ENCODE data around the gene RNF182.

The RNF182 gene

GRCh38 chr6:13913226-13914001 lies 11.3 kb upstream of the RNF182 start:
- ChIA-PET CTCF (interaction anchor here (0.8 to 5.9 kb wide), 5 partner anchors 10 to 153 kb away, joined by 3 to 69 read pairs (median 3); partner anchors contain the start of gene RNF182), POLR2A (interaction anchor here (1.0 kb wide), 1 partner anchor 11 kb away, joined by 3 read pairs; the partner anchor contains the start of gene RNF182)
- DNase-seq (ENCODE audit: extremely low spot score): no peak
- TF ChIP-seq ELF4 (IDR thresholded peaks at IDR 0.05) (no peak), FOXA1 (IDR thresholded peaks at IDR 0.05) (no peak), SP1 (IDR thresholded peaks at IDR 0.05) (no peak), BHLHE40 (IDR thresholded peaks at IDR 0.05; ENCODE audit: borderline replicate concordance) (no peak), L3MBTL2 (conservative IDR thresholded peaks at IDR 0.05) (no peak), FOXM1 (IDR thresholded peaks at IDR 0.05; ENCODE audit: borderline replicate concordance) (no peak), LEF1 (IDR thresholded peaks at IDR 0.05; ENCODE audit: borderline replicate concordance) (no peak), PKNOX1 (IDR thresholded peaks at IDR 0.05) (peak; percentile 47; the same call in 1 of the 2 replicates), CTBP1 (IDR thresholded peaks at IDR 0.05; ENCODE audit: borderline replicate concordance) (no peak), ARNT (IDR thresholded peaks at IDR 0.05) (no peak), ZNF384 (IDR thresholded peaks at IDR 0.05) (peak; percentile 69)

GRCh38 chr6:13914351-13914750 lies 10.4 kb upstream of the RNF182 start:
- POLR2A ChIA-PET: interaction anchor here (1.4 kb wide), 1 partner anchor 10 kb away, joined by 8 read pairs; the partner anchor contains the start of gene RNF182
- TF ChIP-seq ZNF384 (IDR thresholded peaks at IDR 0.05) (no peak), FOXM1 (IDR thresholded peaks at IDR 0.05; ENCODE audit: borderline replicate concordance) (no peak), LEF1 (IDR thresholded peaks at IDR 0.05; ENCODE audit: borderline replicate concordance) (no peak), HDGF (IDR thresholded peaks at IDR 0.05; ENCODE audit: borderline replicate concordance) (no peak)
- CTCF ChIA-PET: no interaction called here
- DNase-seq (ENCODE audit: extremely low spot score): no peak

GRCh38 chr6:13915561-13916229 lies 9.1 kb upstream of the RNF182 start:
- DNase-seq (ENCODE audit: extremely low spot score): no peak
- CTCF ChIA-PET: no interaction called here
- no peak for TF ChIP-seq L3MBTL2 (conservative IDR thresholded peaks at IDR 0.05)
- no peak for TF ChIP-seq TARDBP (IDR thresholded peaks at IDR 0.05)
- no peak for TF ChIP-seq PKNOX1 (IDR thresholded peaks at IDR 0.05)
- TF ChIP-seq SP1 (IDR thresholded peaks at IDR 0.05): no peak
- no peak for TF ChIP-seq BHLHE40 (IDR thresholded peaks at IDR 0.05; ENCODE audit: borderline replicate concordance)
- TF ChIP-seq NFRKB (IDR thresholded peaks at IDR 0.05): no peak
- no peak for TF ChIP-seq ZNF384 (IDR thresholded peaks at IDR 0.05)
- TF ChIP-seq ELF4 (IDR thresholded peaks at IDR 0.05): no peak
- TF ChIP-seq SUZ12 (IDR thresholded peaks at IDR 0.05): no peak
- no peak for TF ChIP-seq FOXA1 (IDR thresholded peaks at IDR 0.05)
- no peak for TF ChIP-seq CTBP1 (IDR thresholded peaks at IDR 0.05; ENCODE audit: borderline replicate concordance)
- TF ChIP-seq HDGF (IDR thresholded peaks at IDR 0.05; ENCODE audit: borderline replicate concordance): no peak
- POLR2A ChIA-PET: interaction anchor here (1.4 kb wide), 1 partner anchor 9 kb away, joined by 8 read pairs; the partner anchor contains the start of gene RNF182

- POLR2A ChIA-PET: no interaction called here
- DNase-seq (ENCODE audit: extremely low spot score): no peak
- TF ChIP-seq NFRKB (IDR thresholded peaks at IDR 0.05): no peak
- no peak for TF ChIP-seq SUZ12 (IDR thresholded peaks at IDR 0.05)
- TF ChIP-seq FOXA1 (IDR thresholded peaks at IDR 0.05): no peak
- no peak for TF ChIP-seq BHLHE40 (IDR thresholded peaks at IDR 0.05; ENCODE audit: borderline replicate concordance)
- no peak for TF ChIP-seq FOXM1 (IDR thresholded peaks at IDR 0.05; ENCODE audit: borderline replicate concordance)
- TF ChIP-seq PKNOX1 (IDR thresholded peaks at IDR 0.05): no peak
- no peak for TF ChIP-seq CTBP1 (IDR thresholded peaks at IDR 0.05; ENCODE audit: borderline replicate concordance)
- TF ChIP-seq FOXK2 (IDR thresholded peaks at IDR 0.05): no peak
- TF ChIP-seq L3MBTL2 (conservative IDR thresholded peaks at IDR 0.05): no peak
- no peak for TF ChIP-seq TARDBP (IDR thresholded peaks at IDR 0.05)
- TF ChIP-seq ELF4 (IDR thresholded peaks at IDR 0.05): no peak
- no peak for TF ChIP-seq HDGF (IDR thresholded peaks at IDR 0.05; ENCODE audit: borderline replicate concordance)
- TF ChIP-seq SP1 (IDR thresholded peaks at IDR 0.05): no peak
- no peak for TF ChIP-seq ARNT (IDR thresholded peaks at IDR 0.05)
- CTCF ChIA-PET: no interaction called here
Measured at GRCh38 chr6:13916230-13916944, 8.4 kb upstream of the RNF182 start.

GRCh38 chr6:13917141-13917540 lies 7.6 kb upstream of the RNF182 start:
- TF ChIP-seq ELF4 (IDR thresholded peaks at IDR 0.05) (no peak), TARDBP (IDR thresholded peaks at IDR 0.05) (no peak), FOXA1 (IDR thresholded peaks at IDR 0.05) (no peak), HDGF (IDR thresholded peaks at IDR 0.05; ENCODE audit: borderline replicate concordance) (no peak), SP1 (IDR thresholded peaks at IDR 0.05) (no peak), FOXM1 (IDR thresholded peaks at IDR 0.05; ENCODE audit: borderline replicate concordance) (no peak), BHLHE40 (IDR thresholded peaks at IDR 0.05; ENCODE audit: borderline replicate concordance) (no peak), PKNOX1 (IDR thresholded peaks at IDR 0.05) (no peak), SUZ12 (IDR thresholded peaks at IDR 0.05) (no peak), ZNF384 (IDR thresholded peaks at IDR 0.05) (no peak), LEF1 (IDR thresholded peaks at IDR 0.05; ENCODE audit: borderline replicate concordance) (no peak), FOXK2 (IDR thresholded peaks at IDR 0.05) (no peak), NFRKB (IDR thresholded peaks at IDR 0.05) (no peak), ARNT (IDR thresholded peaks at IDR 0.05) (no peak), CTBP1 (IDR thresholded peaks at IDR 0.05; ENCODE audit: borderline replicate concordance) (no peak), L3MBTL2 (conservative IDR thresholded peaks at IDR 0.05) (no peak)
- no peak for DNase-seq (ENCODE audit: extremely low spot score)
- POLR2A ChIA-PET: no interaction called here
- CTCF ChIA-PET: no interaction called here
